CD14-positive monocyte (primary cell): ENCODE results near the gene ANKLE2. TPM values are rescaled to one million over a fixed set of nuclear protein-coding genes. Genes with fewer than 3 reads are reported as not detected.
A peak's percentile ranks its signal among the peaks of the same experiment; 100 is the strongest.

Experiments used
- DNase-seq, 3 donors: peaks; one replicate each; pipeline ENCODE4 v3.0.0-alpha.2; 2011 to 2022
- H2AFZ ChIP-seq: 2 replicates; pipeline ENCODE4 v1.6.0; 2012; ENCODE audit warnings: mild to moderate bottlenecking, low read depth, low read length, inconsistent platforms; ENCODE audit not compliant: insufficient read depth, poor library complexity, severe bottlenecking
- H3K27ac ChIP-seq, 2 donors: 1 replicate in 1 of 2; 2 replicates in 1 of 2; pipeline ENCODE4 v1.5.1; 2012 to 2013; ENCODE audit warnings: low read length in 2 of 2, control low read depth in 1 of 2, inconsistent platforms in 1 of 2, low read depth in 1 of 2, mild to moderate bottlenecking in 1 of 2
- H3K27me3 ChIP-seq, 2 donors: one replicate each; pipeline versions ENCODE4 v1.6.0 to v1.6.1; 2011 to 2013; ENCODE audit warnings: low read length in 2 of 2; ENCODE audit not compliant: control insufficient read depth in 2 of 2, insufficient read depth in 2 of 2
- H3K36me3 ChIP-seq, 2 donors: replicated peaks in 1 of 2; 1 replicate in 1 of 2; 2 replicates in 1 of 2; pipeline versions ENCODE4 v1.5.1 to v1.6.1; 2012 to 2013; ENCODE audit warnings: low read length in 2 of 2, control low read depth in 1 of 2, inconsistent platforms in 1 of 2, mild to moderate bottlenecking in 1 of 2; ENCODE audit not compliant: insufficient read depth in 2 of 2, control insufficient read depth in 1 of 2
- H3K4me1 ChIP-seq, 2 donors: 1 replicate in 1 of 2; 2 replicates in 1 of 2; pipeline versions ENCODE4 v1.5.1 to v1.6.1; 2012 to 2013; ENCODE audit warnings: low read length in 2 of 2, control low read depth in 1 of 2, inconsistent platforms in 1 of 2, mild to moderate bottlenecking in 1 of 2, moderate library complexity in 1 of 2; ENCODE audit not compliant: insufficient read depth in 2 of 2, control insufficient read depth in 1 of 2
- H3K4me2 ChIP-seq: replicated peaks from 2 replicates; pipeline ENCODE3; 2012; ENCODE audit warnings: low read length, moderate library complexity, mild to moderate bottlenecking; ENCODE audit not compliant: poor library complexity, severe bottlenecking; ENCODE audit errors: extremely low read depth
- H3K4me3 ChIP-seq, 3 experiments: fragments of 200-600 bp in 1 of 3; sonication (generic) in 1 of 3; replicated peaks in 1 of 3; 1 replicate in 2 of 3; 2 replicates in 1 of 3; pipeline ENCODE4 v1.5.1; 2011 to 2013; ENCODE audit warnings: low read length in 3 of 3, mild to moderate bottlenecking in 3 of 3, control low read depth in 2 of 3, low read depth in 2 of 3, inconsistent platforms in 1 of 3, moderate library complexity in 1 of 3
- H3K79me2 ChIP-seq: 2 replicates; pipeline ENCODE4 v1.6.0; 2012; ENCODE audit warnings: mild to moderate bottlenecking, control low read depth, inconsistent platforms, low read length, moderate library complexity; ENCODE audit not compliant: insufficient read depth
- H3K9ac ChIP-seq: 2 replicates; pipeline ENCODE4 v1.6.0; 2017; ENCODE audit warnings: low read length, mild to moderate bottlenecking; ENCODE audit not compliant: insufficient read depth, poor library complexity, severe bottlenecking
- H3K9me3 ChIP-seq, 2 donors: replicated peaks in 1 of 2; 1 replicate in 1 of 2; 2 replicates in 1 of 2; pipeline versions ENCODE4 v1.5.1 to v1.6.1; 2012 to 2013; ENCODE audit warnings: low read length in 2 of 2, control low read depth in 1 of 2; ENCODE audit not compliant: control insufficient read depth in 1 of 2, insufficient read depth in 1 of 2
- H4K20me1 ChIP-seq: 2 replicates; pipeline ENCODE4 v1.6.0; 2012; ENCODE audit warnings: mild to moderate bottlenecking, low read length, control low read depth, moderate library complexity; ENCODE audit not compliant: insufficient read depth
- H3K27ac Mint-ChIP-seq, 7 donors: one replicate each; pipeline ENCODE4 v1.8.0; 2020; ENCODE audit warnings: mild to moderate bottlenecking in 7 of 7, mixed read lengths in 7 of 7, moderate library complexity in 6 of 7, inconsistent platforms in 2 of 7
- H3K27me3 Mint-ChIP-seq, 3 donors: one replicate each; pipeline ENCODE4 v1.8.0; 2021 to 2022; ENCODE audit warnings: low read depth in 3 of 3, mild to moderate bottlenecking in 3 of 3, mixed read lengths in 3 of 3, moderate library complexity in 3 of 3, inconsistent platforms in 1 of 3
- H3K36me3 Mint-ChIP-seq, 2 donors: one replicate each; pipeline ENCODE4 v1.8.0; 2020; ENCODE audit warnings: mixed read lengths in 2 of 2, inconsistent platforms in 1 of 2, mild to moderate bottlenecking in 1 of 2
- H3K4me1 Mint-ChIP-seq: one replicate; pipeline ENCODE4 v1.8.0; 2020; ENCODE audit warnings: mild to moderate bottlenecking, mixed read lengths
- H3K4me3 Mint-ChIP-seq, 2 donors: one replicate each; pipeline ENCODE4 v1.8.0; 2020; ENCODE audit warnings: mild to moderate bottlenecking in 2 of 2, mixed read lengths in 2 of 2, moderate library complexity in 1 of 2
- H3K9me3 Mint-ChIP-seq, 7 donors: one replicate each; pipeline ENCODE4 v1.8.0; 2020 to 2022; ENCODE audit warnings: mixed read lengths in 7 of 7, mild to moderate bottlenecking in 6 of 7, moderate library complexity in 6 of 7, inconsistent platforms in 2 of 7
- CTCF ChIP-seq: fragments of 200-600 bp; IDR thresholded peaks from one replicate; pipeline ENCODE4 v1.8.0; 2022; ENCODE audit warnings: antibody characterized with exemption, mild to moderate bottlenecking
- WGBS: methylation state at CpG from one replicate; pipeline ENCODE4 v1.1.5; 2013; ENCODE audit warnings: missing lambda C conversion rate; ENCODE audit not compliant: insufficient coverage; 5-methylcytosine and 5-hydroxymethylcytosine counted together
- intact Hi-C, 2 donors: fragments of 100-400 bp; cut with micrococcal nuclease; formaldehyde crosslinking; loops; one replicate each; pipeline versions ENCODE4 v1.15.0 to v1.15.1; 2023
- polyA plus RNA-seq, 3 donors: library from polyadenylated mRNA; depleted of rRNA in 1 of 3; unstranded in 2 of 3; stranded (reverse) in 1 of 3; fragments of 300-500 nt in 2 of 3; fragments of >200 nt in 1 of 3; fragmentation: Illumina TruSeq in 2 of 3; gene quantifications; 1 replicate in 2 of 3; 2 replicates in 1 of 3; pipeline ENCODE4 v1.2.3, GENCODE V29; 2012 to 2021

ANKLE2 gene
- polyA plus RNA-seq, 3 donors, result 10.1 to 88.4 (median 15.0) TPM

GRCh38 chr12:132798836-132799235, 37.2 kb upstream of the ANKLE2 start:
- intact Hi-C loops, result no loop called here
- no peak for DNase-seq
- TF ChIP-seq CTCF, result no peak

GRCh38 chr12:132797820-132798570, 36.4 kb upstream of the ANKLE2 start:
- Histone ChIP-seq H3K4me3 (no peak overlapping the region), H3K36me3 (peaks cover 78 to 95% of the 10 kb centered on the region in 2 donors), H3K9me3 (no peaks in the 10 kb centered on the region), H3K9ac (no peak overlapping the region), H4K20me1 (no peaks in the 10 kb centered on the region), H3K4me2 (no peak overlapping the region), H3K27me3 (no peaks in the 10 kb centered on the region), H2AFZ (no peak overlapping the region), H3K27ac (no peak overlapping the region), H3K79me2 (no peaks in the 10 kb centered on the region), H3K4me1 (no peaks in the 10 kb centered on the region)
- Mint-ChIP-seq H3K4me1 (no peaks in the 10 kb centered on the region), H3K27me3 (no peaks in the 10 kb centered on the region), H3K4me3 (no peak overlapping the region), H3K36me3 (peaks cover 77 to 95% of the 10 kb centered on the region in 2 donors), H3K9me3 (no peaks in the 10 kb centered on the region), H3K27ac (peak overlapping the region in 1 of 7 donors; percentile 17)
- intact Hi-C loops, result no loop called here
- DNase-seq, result no peak
- TF ChIP-seq CTCF, result no peak
- WGBS, result 96% methylated on average over 15 of the region's 24 CpGs

More at GRCh38 chr12:132798836-132799235, 37.2 kb upstream of the ANKLE2 start:
- H3K4me3 ChIP-seq, result no peak overlapping the region
- Mint-ChIP-seq H3K4me1 (no peaks in the 10 kb centered on the region), H3K27me3 (no peaks in the 10 kb centered on the region), H3K4me3 (no peak overlapping the region), H3K36me3 (peaks cover 83 to 100% of the 10 kb centered on the region in 2 donors), H3K9me3 (no peaks in the 10 kb centered on the region), H3K27ac (no peak overlapping the region)
- no peak overlapping the region for H3K4me2 ChIP-seq
- no peaks in the 10 kb centered on the region for H3K79me2 ChIP-seq
- H3K36me3 ChIP-seq, result peaks cover 82 to 99% of the 10 kb centered on the region in 2 donors
- no peaks in the 10 kb centered on the region for H4K20me1 ChIP-seq
- H3K27me3 ChIP-seq, result no peaks in the 10 kb centered on the region
- no peaks in the 10 kb centered on the region for H3K9me3 ChIP-seq
- 99% methylated on average over 15 of the region's 15 CpGs for WGBS
- H3K4me1 ChIP-seq, result no peaks in the 10 kb centered on the region
- no peak overlapping the region for H3K27ac ChIP-seq
- H3K9ac ChIP-seq, result no peak overlapping the region
- no peak overlapping the region for H2AFZ ChIP-seq
